Measurements from ENCODE around the gene NOS3. TPM values are rescaled to one million over a fixed set of nuclear protein-coding genes. Genes with fewer than 3 reads are reported as not detected.
A peak's percentile ranks its signal among the peaks of the same experiment; 100 is the strongest.
"Not testable (repeated sequence)": the region's sequence is repeated elsewhere in the genome, so short reads cannot be mapped to it uniquely, and the experiment has no call there.

NOS3 gene
- total and polyA plus RNA-seq, 2 experiments from 2014 or later = 2.6 to 6.1 TPM

- TF ChIP-seq POLR2AphosphoS5 (IDR thresholded peaks at IDR 0.05; ENCODE audit: low read depth) (no peak), REST (IDR thresholded peaks at IDR 0.05; ENCODE audit: unreplicated experiment) (no peak), STAT1 (IDR thresholded peaks at IDR 0.05; ENCODE audit: unreplicated experiment) (no peak), ZNF114 (CRISPR knock-in tag; IDR thresholded peaks at IDR 0.05) (no peak), EZH2phosphoT487 (IDR thresholded peaks at IDR 0.05; ENCODE audit: unreplicated experiment) (no peak), NANOG (IDR thresholded peaks at IDR 0.05; ENCODE audit: borderline replicate concordance) (no peak), CREB1 (CRISPR knock-in tag; IDR thresholded peaks at IDR 0.05; ENCODE audit: low read depth) (no peak)
These were observed 20.2 kb downstream of the NOS3 start (continued) for GRCh38 chr7:151011097-151011409.

DNA sequence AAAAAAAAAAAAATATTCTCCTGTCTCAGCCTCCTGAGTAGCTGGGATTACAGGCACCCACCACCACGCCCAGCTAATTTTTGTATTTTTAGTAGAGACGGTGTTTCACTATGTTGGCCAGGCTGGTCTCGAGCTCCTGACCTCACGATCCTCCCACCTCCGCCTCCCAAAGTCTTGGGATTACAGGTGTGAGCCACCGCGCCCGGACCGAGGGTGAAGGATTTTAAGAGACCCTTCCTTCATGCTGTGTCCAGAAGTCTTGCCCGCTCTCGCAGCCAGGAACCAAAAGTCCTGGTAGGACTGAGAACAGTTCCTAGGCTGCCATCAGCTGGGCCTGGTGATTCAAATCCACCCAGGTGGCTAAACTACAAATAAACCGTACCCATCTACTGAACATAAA lies 20.8 kb downstream of the NOS3 start:
- H3F3A ChIP-seq (replicated peaks; ENCODE audit: low read depth); DNase-seq (ENCODE audit: low spot score); H3K9me2 ChIP-seq (ENCODE audit: insufficient read depth); H3K79me2 ChIP-seq (replicated peaks; ENCODE audit: insufficient read depth); H2AFZ ChIP-seq; H3K4me3 ChIP-seq; H3K36me3 ChIP-seq (ENCODE audit: insufficient read depth); H3K27ac ChIP-seq (ENCODE audit: low read depth); H3K27ac Mint-ChIP-seq; ATAC-seq; H3K4me2 ChIP-seq; H3K36me3 Mint-ChIP-seq (ENCODE audit: low read depth); H3K9me3 Mint-ChIP-seq; H4K20me1 ChIP-seq (replicated peaks; ENCODE audit: insufficient read depth): not testable (repeated sequence)
- Mint-ChIP-seq H3K27me3 (ENCODE audit: insufficient read depth, low read depth, poor library complexity) (peaks cover 30% of the 10 kb centered on the region), H3K4me3 (peak overlapping the region; percentile 32; the same call in 1 of the 3 replicates), H3K4me1 (peaks cover 40% of the 10 kb centered on the region)
- peaks cover 27% of the 10 kb centered on the region for H3K4me1 ChIP-seq (ENCODE audit: insufficient read depth)
- peaks cover 15% of the 10 kb centered on the region for H3K27me3 ChIP-seq (ENCODE audit: insufficient read depth)

DNA sequence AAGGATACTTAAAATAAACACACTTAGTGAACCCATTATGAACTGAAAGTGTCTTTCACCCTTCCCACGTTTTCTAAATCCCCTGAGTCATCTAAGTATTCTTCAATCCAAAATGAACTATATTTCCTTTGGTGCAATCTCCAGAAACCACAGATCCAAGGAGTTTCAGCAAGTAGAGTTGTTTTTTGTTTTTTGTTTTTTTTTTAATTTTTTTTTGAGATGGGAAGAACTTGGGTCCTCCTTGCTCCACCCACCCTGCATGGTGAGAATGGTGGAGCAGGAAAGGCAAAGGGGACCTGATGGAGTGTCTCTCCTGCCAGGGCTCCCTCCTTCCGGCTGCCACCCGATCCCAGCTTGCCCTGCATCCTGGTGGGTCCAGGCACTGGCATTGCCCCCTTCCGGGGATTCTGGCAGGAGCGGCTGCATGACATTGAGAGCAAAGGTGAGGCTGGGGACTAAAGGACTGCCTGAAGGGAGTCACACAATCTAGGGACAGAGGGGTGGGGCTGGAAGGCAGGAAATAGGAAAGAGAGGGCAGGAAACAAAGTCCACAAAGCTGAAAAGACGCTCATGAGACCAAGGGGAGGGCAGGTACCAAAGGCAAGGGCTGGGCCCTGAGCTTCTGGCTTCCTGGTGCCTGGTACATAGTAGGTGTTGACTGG lies 21.3 kb downstream of the NOS3 start:
- Histone ChIP-seq H3K4me3 (peak overlapping the region; percentile 75; the same call in 1 of the 2 replicates), H4K20me1 (replicated peaks; ENCODE audit: insufficient read depth) (no peaks in the 10 kb centered on the region), H3K36me3 (ENCODE audit: insufficient read depth) (no peaks in the 10 kb centered on the region), H3K79me2 (replicated peaks; ENCODE audit: insufficient read depth) (no peaks in the 10 kb centered on the region), H3K4me1 (ENCODE audit: insufficient read depth) (peaks cover 27% of the 10 kb centered on the region), H2AFZ (no peak overlapping the region), H3K27me3 (ENCODE audit: insufficient read depth) (peaks cover 21% of the 10 kb centered on the region), H3K9me2 (ENCODE audit: insufficient read depth) (no peaks in the 10 kb centered on the region), H3F3A (replicated peaks; ENCODE audit: low read depth) (0 out of 2 replicates have a peak, but pooled peaks cover 8% of the 10 kb centered on the region), H3K4me2 (peak overlapping the region; percentile 88; the same call in 1 of the 2 replicates), H3K27ac (ENCODE audit: low read depth) (no peak overlapping the region)
- Mint-ChIP-seq H3K4me3 (peak overlapping the region; percentile 56; the same call in 1 of the 3 replicates), H3K27ac (no peak overlapping the region), H3K4me1 (peaks cover 40% of the 10 kb centered on the region), H3K9me3 (no peaks in the 10 kb centered on the region), H3K27me3 (ENCODE audit: insufficient read depth, low read depth, poor library complexity) (peaks cover 34% of the 10 kb centered on the region), H3K36me3 (ENCODE audit: low read depth) (peaks cover 7% of the 10 kb centered on the region; the same call in 1 of the 3 replicates)
- DNase-seq (ENCODE audit: low spot score) = no peak
- TF ChIP-seq EZH2 (IDR thresholded peaks at IDR 0.05; ENCODE audit: low read depth, unreplicated experiment) (no peak), ETS1 (IDR thresholded peaks at IDR 0.05) (0 out of 2 replicates have a peak, but pooled peaks have one; percentile 12)
- no peak for ATAC-seq

Measured in GM23338 (cell line).